GM12872 (cell line): ENCODE results near the gene COMT.

Experiments
- CTCF ChIP-seq: IDR thresholded peaks from 3 replicates; pipeline ENCODE4 v1.5.1; 2011; ENCODE audit warnings: low read depth, mild to moderate bottlenecking, low read length, moderate library complexity; ENCODE audit not compliant: insufficient read depth

COMT gene

GRCh38 chr22:19937616-19938473 lies 3.7 kb upstream of the COMT start:
- no peak for TF ChIP-seq CTCF

GRCh38 chr22:19940536-19941364 lies 822 bp upstream of the COMT start:
- no peak for TF ChIP-seq CTCF

GRCh38 chr22:19942157-19943081 lies 847 bp downstream of the COMT start:
- TF ChIP-seq CTCF: no peak

GRCh38 chr22:19943082-19944026 lies 1.8 kb downstream of the COMT start:
- TF ChIP-seq CTCF: peak; percentile 33; the same call in 1 of the 3 replicates

GRCh38 chr22:19948057-19948760 lies 6.6 kb downstream of the COMT start:
- no peak for TF ChIP-seq CTCF

- TF ChIP-seq CTCF: no peak
These were observed 9.8 kb downstream of the COMT start for GRCh38 chr22:19951346-19951745.
